ENCODE measurements around the gene LACC1. TPM values are rescaled to one million over a fixed set of nuclear protein-coding genes. Genes with fewer than 3 reads are reported as not detected.

LACC1 gene
- total RNA-seq, 3 donors from 2014 or later, result 10.1 to 17.3 (median 13.2) TPM

DNA sequence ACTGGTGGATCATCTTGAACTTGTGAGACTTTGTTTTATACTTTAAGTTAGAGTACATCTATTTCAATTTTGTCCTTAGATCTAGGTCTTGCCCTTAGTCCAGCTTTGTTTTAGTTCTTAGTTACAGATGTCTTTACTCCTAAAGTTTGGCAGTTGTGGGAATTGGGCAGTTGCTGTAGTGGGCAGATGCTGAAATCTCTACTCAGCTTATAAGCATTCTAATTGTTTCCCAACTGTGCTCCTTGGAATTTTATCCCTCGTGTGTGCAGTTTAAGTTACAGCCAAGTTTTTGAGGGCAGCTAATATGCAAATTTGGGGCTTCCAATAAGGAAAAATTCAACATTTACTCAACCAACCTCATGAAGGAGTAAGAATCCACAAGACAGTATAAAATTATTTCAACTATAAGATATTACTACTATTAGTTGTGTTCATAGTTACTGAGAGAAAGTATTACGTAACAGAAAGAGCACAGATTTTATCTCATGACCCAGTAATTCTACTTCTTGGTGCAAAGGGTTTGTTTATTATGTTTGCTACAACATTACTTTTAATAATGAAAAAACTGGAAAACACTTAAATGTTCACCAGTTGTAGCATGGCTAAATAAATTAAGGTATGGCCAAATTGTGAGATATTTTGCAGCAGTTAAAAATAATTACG lies 33.1 kb upstream of the LACC1 start:
- ATAC-seq (no peak), DNase-seq (no peak)
- Histone ChIP-seq H3K4me1 (ENCODE audit: low read depth) (no peaks in the 10 kb centered on the region), H3K9me3 (peaks cover 14% of the 10 kb centered on the region), H3K4me3 (no peak overlapping the region), H3K36me3 (ENCODE audit: low read depth) (no peaks in the 10 kb centered on the region)
- TF ChIP-seq, protein P1, sequence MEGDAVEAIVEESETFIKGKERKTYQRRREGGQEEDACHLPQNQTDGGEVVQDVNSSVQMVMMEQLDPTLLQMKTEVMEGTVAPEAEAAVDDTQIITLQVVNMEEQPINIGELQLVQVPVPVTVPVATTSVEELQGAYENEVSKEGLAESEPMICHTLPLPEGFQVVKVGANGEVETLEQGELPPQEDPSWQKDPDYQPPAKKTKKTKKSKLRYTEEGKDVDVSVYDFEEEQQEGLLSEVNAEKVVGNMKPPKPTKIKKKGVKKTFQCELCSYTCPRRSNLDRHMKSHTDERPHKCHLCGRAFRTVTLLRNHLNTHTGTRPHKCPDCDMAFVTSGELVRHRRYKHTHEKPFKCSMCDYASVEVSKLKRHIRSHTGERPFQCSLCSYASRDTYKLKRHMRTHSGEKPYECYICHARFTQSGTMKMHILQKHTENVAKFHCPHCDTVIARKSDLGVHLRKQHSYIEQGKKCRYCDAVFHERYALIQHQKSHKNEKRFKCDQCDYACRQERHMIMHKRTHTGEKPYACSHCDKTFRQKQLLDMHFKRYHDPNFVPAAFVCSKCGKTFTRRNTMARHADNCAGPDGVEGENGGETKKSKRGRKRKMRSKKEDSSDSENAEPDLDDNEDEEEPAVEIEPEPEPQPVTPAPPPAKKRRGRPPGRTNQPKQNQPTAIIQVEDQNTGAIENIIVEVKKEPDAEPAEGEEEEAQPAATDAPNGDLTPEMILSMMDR (IDR thresholded peaks at IDR 0.05), result no peak
- intact Hi-C loops (cut with DNase I, micrococcal nuclease), result no loop called here

DNA sequence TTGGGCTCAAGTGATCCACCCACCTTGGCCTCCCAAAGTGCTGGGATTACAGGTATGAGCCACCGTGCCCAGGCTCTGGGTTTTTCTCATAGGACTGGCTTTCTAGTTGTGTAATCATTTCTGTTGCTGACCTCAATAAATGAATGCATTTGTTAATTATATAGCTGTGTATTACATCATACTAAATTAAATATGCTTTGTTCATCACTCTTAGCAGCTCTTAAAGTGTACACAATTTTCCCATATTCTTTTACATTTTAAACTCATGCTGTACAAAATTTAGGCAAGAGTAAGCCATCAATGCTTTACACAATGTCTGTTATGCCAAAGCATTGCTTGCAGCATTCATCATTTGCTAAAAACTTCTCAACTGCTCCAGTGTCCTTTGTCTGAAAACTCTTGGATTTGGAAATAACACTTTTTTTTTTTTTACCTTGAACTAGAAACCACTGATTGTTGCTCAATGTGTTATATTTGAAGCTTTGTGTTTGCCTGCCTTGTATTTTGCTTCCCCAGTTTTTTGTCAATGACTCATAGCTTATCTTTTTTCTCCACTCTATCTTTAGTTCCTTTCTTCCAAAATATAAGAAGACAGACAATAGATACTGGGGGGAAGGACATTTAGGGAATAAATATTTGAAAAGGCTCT lies 31.6 kb upstream of the LACC1 start:
- TF ChIP-seq, protein P1 (IDR thresholded peaks at IDR 0.05), result no peak
- Histone ChIP-seq H3K36me3 (ENCODE audit: low read depth) (no peaks in the 10 kb centered on the region), H3K9me3 (peaks cover 29% of the 10 kb centered on the region), H3K4me3 (no peak overlapping the region), H3K4me1 (ENCODE audit: low read depth) (no peaks in the 10 kb centered on the region)
- intact Hi-C loops (cut with DNase I, micrococcal nuclease), result no loop called here
- ATAC-seq (no peak), DNase-seq (no peak)

DNA sequence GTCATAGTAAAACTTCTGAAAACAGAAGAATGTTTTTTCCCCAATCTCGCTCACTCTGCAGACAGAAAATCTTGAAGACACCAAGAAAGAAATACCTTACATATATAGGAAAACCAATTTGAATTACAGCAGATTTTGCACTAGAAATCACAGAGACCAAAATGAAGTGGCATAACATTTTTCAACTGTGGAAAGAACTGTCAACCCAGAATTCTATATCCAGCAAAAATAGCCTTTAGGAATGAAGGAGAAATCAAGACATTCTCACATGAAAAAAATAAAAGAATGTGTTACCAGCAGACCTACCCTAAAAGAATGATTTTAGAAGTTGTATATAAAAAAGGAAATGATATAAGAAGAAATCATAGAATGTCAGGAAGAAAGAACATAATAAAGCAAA lies 28.8 kb upstream of the LACC1 start:
- Histone ChIP-seq H3K4me3 (no peak overlapping the region), H3K4me1 (ENCODE audit: low read depth) (no peaks in the 10 kb centered on the region), H3K36me3 (ENCODE audit: low read depth) (no peaks in the 10 kb centered on the region), H3K9me3 (peaks cover 55% of the 10 kb centered on the region)
- no peak for ATAC-seq
- TF ChIP-seq, protein P1 (IDR thresholded peaks at IDR 0.05), result no peak
- no peak for DNase-seq
- intact Hi-C loops (cut with DNase I, micrococcal nuclease), result no loop called here

DNA sequence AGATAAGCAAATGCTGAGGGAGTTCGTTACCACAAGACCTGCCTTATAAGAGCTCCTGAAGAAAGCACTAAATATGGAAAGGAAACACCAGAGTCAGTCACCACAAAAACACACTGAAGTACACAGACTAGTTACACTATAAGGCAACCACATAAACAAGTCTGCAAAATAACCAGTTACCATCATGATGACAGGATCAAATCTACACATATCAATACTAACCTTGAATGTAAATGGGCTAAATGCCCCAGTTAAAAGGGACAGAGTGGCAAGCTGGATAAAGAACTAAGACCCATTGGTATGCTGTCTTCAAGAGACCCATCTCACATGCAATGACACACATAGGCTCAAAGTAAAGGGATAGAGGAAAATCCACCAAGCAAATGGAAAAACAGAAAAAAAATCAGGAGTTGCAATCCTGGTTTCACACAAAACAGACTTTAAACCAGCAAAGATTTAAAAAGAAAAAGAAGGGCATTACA lies 26.7 kb upstream of the LACC1 start:
- no peaks in the 10 kb centered on the region for H3K36me3 ChIP-seq (ENCODE audit: low read depth)
- intact Hi-C loops (cut with DNase I, micrococcal nuclease), result no loop called here
- H3K4me1 ChIP-seq (ENCODE audit: low read depth), result no peaks in the 10 kb centered on the region
- TF ChIP-seq, protein P1 (IDR thresholded peaks at IDR 0.05), result no peak
- peaks cover 56% of the 10 kb centered on the region for H3K9me3 ChIP-seq
- ATAC-seq (no peak), DNase-seq (no peak)
- H3K4me3 ChIP-seq, result no peak overlapping the region

DNA sequence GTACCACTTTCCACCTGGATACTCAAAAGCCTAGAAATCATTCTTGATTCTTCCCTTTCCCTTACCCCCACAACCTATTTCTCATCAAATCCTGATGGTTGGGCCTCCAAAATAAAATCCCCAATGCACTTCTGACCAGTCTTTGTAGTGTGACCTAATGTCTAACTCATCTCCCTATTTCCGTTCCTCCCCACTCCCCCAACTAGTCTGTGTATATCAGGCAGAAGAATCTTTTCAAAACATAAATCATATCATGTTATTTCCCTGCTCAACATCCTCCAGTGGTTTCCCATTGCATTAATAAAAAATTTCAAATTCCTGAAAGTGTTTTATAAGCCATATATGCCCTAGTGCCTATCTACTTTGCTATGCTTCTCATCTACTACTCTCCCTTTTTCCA lies 17.8 kb upstream of the LACC1 start:
- no peaks in the 10 kb centered on the region for H3K36me3 ChIP-seq (ENCODE audit: low read depth)
- ATAC-seq (no peak), DNase-seq (no peak)
- no peaks in the 10 kb centered on the region for H3K4me1 ChIP-seq (ENCODE audit: low read depth)
- no peak overlapping the region for H3K4me3 ChIP-seq
- no peaks in the 10 kb centered on the region for H3K9me3 ChIP-seq
- intact Hi-C loops (cut with DNase I, micrococcal nuclease), result no loop called here
- TF ChIP-seq, protein P1 (IDR thresholded peaks at IDR 0.05), result no peak

Measured in mucosa of descending colon (tissue), 3 donors.